GM21367 (cell line): Measurements from ENCODE around the gene FAM107B.
A peak's percentile ranks its signal among the peaks of the same experiment; 100 is the strongest.
"Not testable (repeated sequence)": the region's sequence is repeated elsewhere in the genome, so short reads cannot be mapped to it uniquely, and the experiment has no call there.

Source experiments
- ATAC-seq: cut with Tn5 transposase; IDR thresholded peaks from one replicate; pipeline ENCODE4 v1.9.1; 2021; ENCODE audit not compliant: unreplicated experiment

Gene FAM107B

GRCh38 chr10:14667280-14667679 is 107.4 kb downstream of the FAM107B start:
- no peak for ATAC-seq

GRCh38 chr10:14665865-14666857 is 108.5 kb downstream of the FAM107B start:
- ATAC-seq = no peak

GRCh38 chr10:14665304-14665703 is 109.4 kb downstream of the FAM107B start:
- no peak for ATAC-seq

GRCh38 chr10:14664345-14664744 is 110.4 kb downstream of the FAM107B start:
- no peak for ATAC-seq

GRCh38 chr10:14661818-14662217 is 112.9 kb downstream of the FAM107B start:
- ATAC-seq = no peak

GRCh38 chr10:14660831-14661230 is 113.9 kb downstream of the FAM107B start:
- no peak for ATAC-seq

- peak; percentile 73 for ATAC-seq
Measured at GRCh38 chr10:14659626-14660196, 115.0 kb downstream of the FAM107B start.

GRCh38 chr10:14659137-14659536 is 115.6 kb downstream of the FAM107B start:
- not testable (repeated sequence) for ATAC-seq

- no peak for ATAC-seq
Measured at GRCh38 chr10:14658331-14659127, 116.2 kb downstream of the FAM107B start.

- no peak for ATAC-seq
Measured at GRCh38 chr10:14656052-14656730, 118.5 kb downstream of the FAM107B start.

GRCh38 chr10:14654821-14655382 is 119.8 kb downstream of the FAM107B start:
- ATAC-seq = no peak

- ATAC-seq = no peak
Measured at GRCh38 chr10:14653271-14654161, 121.2 kb downstream of the FAM107B start.

GRCh38 chr10:14652816-14653215 is 121.9 kb downstream of the FAM107B start:
- ATAC-seq = no peak

- ATAC-seq = no peak
Measured at GRCh38 chr10:14652067-14652466, 122.6 kb downstream of the FAM107B start.

GRCh38 chr10:14649739-14650138 is 125.0 kb downstream of the FAM107B start:
- no peak for ATAC-seq

GRCh38 chr10:14648946-14649345 is 125.8 kb downstream of the FAM107B start:
- no peak for ATAC-seq

- peak; percentile 92 for ATAC-seq
Measured at GRCh38 chr10:14648005-14648765, 126.5 kb downstream of the FAM107B start.

GRCh38 chr10:14645239-14645960 is 129.3 kb downstream of the FAM107B start:
- ATAC-seq = peak; percentile 29
